HepG2 (cell line): ENCODE data around the gene MLX. TPM values are rescaled to one million over a fixed set of nuclear protein-coding genes. Genes with fewer than 3 reads are reported as not detected.

Source experiments
- DZIP1 ChIP-seq: sonication (generic); formaldehyde crosslinking; IDR thresholded peaks from 2 replicates; pipeline ENCODE4 v1.5.0; 2020; ENCODE audit warnings: mild to moderate bottlenecking, missing genetic modification reagents
- KDM3A ChIP-seq: IDR thresholded peaks from 2 replicates; pipeline ENCODE4 v1.6.1; 2018; ENCODE audit warnings: low read depth, missing compliant biosample characterization
- MAFG ChIP-seq: sonication (generic); formaldehyde crosslinking; IDR thresholded peaks from 2 replicates; pipeline ENCODE4 v1.5.1; 2020; ENCODE audit warnings: mild to moderate bottlenecking, missing genetic modification reagents
- MAX ChIP-seq: IDR thresholded peaks from 2 replicates; pipeline ENCODE4 v1.6.1; 2012; ENCODE audit warnings: inconsistent platforms
- SIN3B ChIP-seq: fragments of 150-350 bp; IDR thresholded peaks from 2 replicates; pipeline ENCODE4 v1.6.1; 2014; ENCODE audit warnings: low read length
- SKI ChIP-seq: fragments of 450-650 bp; IDR thresholded peaks from one replicate; pipeline ENCODE4 v1.6.1; 2018; ENCODE audit warnings: mild to moderate bottlenecking; ENCODE audit not compliant: partially characterized antibody
- SP4 ChIP-seq: sonication (generic); formaldehyde crosslinking; IDR thresholded peaks from 2 replicates; pipeline ENCODE4 v1.8.1; 2023; ENCODE audit warnings: mild to moderate bottlenecking, missing genetic modification reagents
- SPEN ChIP-seq: sonication (generic); formaldehyde crosslinking; IDR thresholded peaks from 2 replicates; pipeline ENCODE4 v1.5.1; 2020; ENCODE audit warnings: low read depth, mild to moderate bottlenecking, missing genetic modification reagents
- TBL1XR1 ChIP-seq: fragments of 150-350 bp; IDR thresholded peaks from 2 replicates; pipeline ENCODE4 v1.6.1; 2014; ENCODE audit warnings: borderline replicate concordance, low read length; ENCODE audit not compliant: partially characterized antibody
- ZBTB4 ChIP-seq: sonication (generic); formaldehyde crosslinking; IDR thresholded peaks from 2 replicates; pipeline ENCODE4 v1.4.0; 2020; ENCODE audit warnings: missing genetic modification reagents, mild to moderate bottlenecking, borderline replicate concordance
- ZNF24 ChIP-seq: fragments of 450-650 bp; IDR thresholded peaks from 2 replicates; pipeline ENCODE4 v1.6.1; 2017; ENCODE audit warnings: antibody characterized with exemption, mild to moderate bottlenecking
- ZNF468 ChIP-seq: sonication (generic); formaldehyde crosslinking; IDR thresholded peaks from 2 replicates; pipeline ENCODE4 v1.8.0; 2022; ENCODE audit warnings: mild to moderate bottlenecking, moderate library complexity, missing genetic modification reagents
- ZNF646 ChIP-seq: sonication (generic); formaldehyde crosslinking; IDR thresholded peaks from 2 replicates; pipeline ENCODE4 v1.9.0; 2021; ENCODE audit warnings: mild to moderate bottlenecking, missing genetic modification reagents
- ZNF749 ChIP-seq: sonication (generic); formaldehyde crosslinking; IDR thresholded peaks from 2 replicates; pipeline ENCODE4 v1.8.0; 2022; ENCODE audit warnings: mild to moderate bottlenecking, missing genetic modification reagents, moderate library complexity, borderline replicate concordance
- polyA plus RNA-seq, 8 experiments: library from polyadenylated mRNA; depleted of rRNA in 3 of 8; stranded (reverse) in 7 of 8; unstranded in 1 of 8; fragments of >200 nt; fragmentation: Illumina TruSeq in 4 of 8; extraction: Trizol in 4 of 8; gene quantifications; 2 replicates each; pipeline versions ENCODE4 v1.2.1 to v1.2.3, GENCODE V29; 2011 to 2016; ENCODE audit warnings: low read depth in 4 of 8, missing spikeins in 1 of 8, mixed read lengths in 1 of 8; ENCODE audit not compliant: insufficient read depth in 1 of 8
- total RNA-seq, 5 experiments: library from RNA; depleted of rRNA; stranded (reverse); fragments of >200 nt; fragmentation: Illumina TruSeq; extraction: Trizol; gene quantifications; 2 replicates each; pipeline ENCODE4 v1.2.3, GENCODE V29; 2016; ENCODE audit warnings: low read depth in 1 of 5

MLX gene
- total and polyA plus RNA-seq, 2 of the 13 experiments (the other 11 are each of a cell fraction or from before 2014, with no cell fraction given): 38.9 to 74.4 TPM

- TF ChIP-seq DZIP1: no peak
- peak; percentile 17; the same call in 1 of the 2 replicates for TF ChIP-seq KDM3A (CRISPR knock-in tag)
- TF ChIP-seq ZNF646: no peak
- no peak for TF ChIP-seq ZNF468 (CRISPR knock-in tag)
- no peak for TF ChIP-seq ZNF24
- no peak for TF ChIP-seq MAFG (CRISPR knock-in tag)
- TF ChIP-seq SKI: peak; percentile 33
- TF ChIP-seq ZNF749 (CRISPR knock-in tag): peak; percentile 66
- 0 out of 2 replicates have a peak, but pooled peaks have one; percentile 6 for TF ChIP-seq ZBTB4 (CRISPR knock-in tag)
- peak; percentile 38 for TF ChIP-seq TBL1XR1
- TF ChIP-seq SP4 (CRISPR knock-in tag): 0 out of 2 replicates have a peak, but pooled peaks have one; percentile 66
- peak; percentile 29; the same call in 1 of the 2 replicates for TF ChIP-seq SIN3B
- peak; percentile 79 for TF ChIP-seq SPEN (CRISPR knock-in tag)
- peak; percentile 90 for TF ChIP-seq MAX
These were observed at the start of gene MLX (continued) for GRCh38 chr17:42566883-42567573.
